Measurements from ENCODE around the gene TTC33. TPM values are rescaled to one million over a fixed set of nuclear protein-coding genes. Genes with fewer than 3 reads are reported as not detected.

TTC33 gene
- polyA plus RNA-seq, 1 experiment: 12.4 TPM

DNA sequence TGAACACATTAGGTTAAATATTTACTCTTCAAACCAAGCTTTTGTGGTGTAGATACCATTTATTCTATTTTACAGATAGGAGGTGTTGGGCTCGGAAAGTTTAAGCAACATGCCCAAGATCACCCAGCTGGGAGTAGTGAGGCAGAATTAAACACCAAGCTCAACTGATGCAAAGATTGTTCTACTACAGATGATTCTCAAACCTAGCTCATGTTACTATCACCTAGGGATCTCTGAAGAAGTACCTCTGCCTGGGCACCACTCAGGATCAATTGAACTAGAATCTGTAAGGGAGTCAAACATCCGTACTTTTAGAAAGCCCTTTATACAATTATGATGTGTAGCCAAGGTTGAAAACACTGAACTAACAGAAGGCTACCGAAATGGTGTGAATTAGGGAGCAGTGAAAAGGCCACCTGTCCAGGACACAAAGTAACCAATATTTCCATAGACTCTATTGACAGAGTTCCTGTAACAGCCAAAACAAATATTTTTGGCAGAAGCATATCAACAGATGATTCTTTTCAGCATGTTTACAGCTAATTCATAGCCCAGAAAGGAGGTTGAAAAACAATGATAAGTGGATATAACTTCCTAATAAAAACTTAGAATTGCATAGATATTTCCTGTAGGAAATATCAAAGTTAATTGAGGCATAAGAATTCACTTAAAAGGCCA is 234.5 kb downstream of the TTC33 start:
- TF ChIP-seq, protein P1, sequence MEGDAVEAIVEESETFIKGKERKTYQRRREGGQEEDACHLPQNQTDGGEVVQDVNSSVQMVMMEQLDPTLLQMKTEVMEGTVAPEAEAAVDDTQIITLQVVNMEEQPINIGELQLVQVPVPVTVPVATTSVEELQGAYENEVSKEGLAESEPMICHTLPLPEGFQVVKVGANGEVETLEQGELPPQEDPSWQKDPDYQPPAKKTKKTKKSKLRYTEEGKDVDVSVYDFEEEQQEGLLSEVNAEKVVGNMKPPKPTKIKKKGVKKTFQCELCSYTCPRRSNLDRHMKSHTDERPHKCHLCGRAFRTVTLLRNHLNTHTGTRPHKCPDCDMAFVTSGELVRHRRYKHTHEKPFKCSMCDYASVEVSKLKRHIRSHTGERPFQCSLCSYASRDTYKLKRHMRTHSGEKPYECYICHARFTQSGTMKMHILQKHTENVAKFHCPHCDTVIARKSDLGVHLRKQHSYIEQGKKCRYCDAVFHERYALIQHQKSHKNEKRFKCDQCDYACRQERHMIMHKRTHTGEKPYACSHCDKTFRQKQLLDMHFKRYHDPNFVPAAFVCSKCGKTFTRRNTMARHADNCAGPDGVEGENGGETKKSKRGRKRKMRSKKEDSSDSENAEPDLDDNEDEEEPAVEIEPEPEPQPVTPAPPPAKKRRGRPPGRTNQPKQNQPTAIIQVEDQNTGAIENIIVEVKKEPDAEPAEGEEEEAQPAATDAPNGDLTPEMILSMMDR (IDR thresholded peaks at IDR 0.05; ENCODE audit: low read depth, low read length): no peak
- CTCF ChIA-PET: interaction anchor here (0.6 kb wide), 1 partner anchor 12 kb away, joined by 3 read pairs; no protein-coding TSS in a partner anchor
- Histone ChIP-seq H3K4me3 (ENCODE audit: low read depth, low read length) (no peak overlapping the region), H3K9me3 (ENCODE audit: control insufficient read depth, insufficient read depth, low read length) (no peaks in the 10 kb centered on the region), H3K27me3 (ENCODE audit: control insufficient read depth, insufficient read depth, low read length) (no peaks in the 10 kb centered on the region), H3K27ac (ENCODE audit: low read depth, low read length) (no peak overlapping the region)
- POLR2A ChIA-PET: no interaction called here
- no peak for DNase-seq (ENCODE audit: low read depth, low spot score)

- ChIA-PET CTCF (no interaction called here), POLR2A (no interaction called here)
- DNase-seq (ENCODE audit: low read depth, low spot score): peak; percentile 4
- TF ChIP-seq, protein P1 (IDR thresholded peaks at IDR 0.05; ENCODE audit: low read depth, low read length): no peak
- Histone ChIP-seq H3K4me3 (ENCODE audit: low read depth, low read length) (no peak overlapping the region), H3K27me3 (ENCODE audit: control insufficient read depth, insufficient read depth, low read length) (no peaks in the 10 kb centered on the region), H3K9me3 (ENCODE audit: control insufficient read depth, insufficient read depth, low read length) (no peaks in the 10 kb centered on the region), H3K27ac (ENCODE audit: low read depth, low read length) (no peak overlapping the region)
Measured at GRCh38 chr5:40518485-40518917, 237.3 kb downstream of the TTC33 start.

GRCh38 chr5:40515476-40515875 is 240.3 kb downstream of the TTC33 start:
- Histone ChIP-seq H3K27ac (ENCODE audit: low read depth, low read length) (no peak overlapping the region), H3K27me3 (ENCODE audit: control insufficient read depth, insufficient read depth, low read length) (no peaks in the 10 kb centered on the region), H3K4me3 (ENCODE audit: low read depth, low read length) (no peak overlapping the region), H3K9me3 (ENCODE audit: control insufficient read depth, insufficient read depth, low read length) (no peaks in the 10 kb centered on the region)
- TF ChIP-seq, protein P1 (IDR thresholded peaks at IDR 0.05; ENCODE audit: low read depth, low read length): no peak
- POLR2A ChIA-PET: no interaction called here
- CTCF ChIA-PET: no interaction called here
- no peak for DNase-seq (ENCODE audit: low read depth, low spot score)

- CTCF ChIA-PET: no interaction called here
- no peak for DNase-seq (ENCODE audit: low read depth, low spot score)
- H3K4me3 ChIP-seq (ENCODE audit: low read depth, low read length): no peak overlapping the region
- H3K9me3 ChIP-seq (ENCODE audit: control insufficient read depth, insufficient read depth, low read length): no peaks in the 10 kb centered on the region
- H3K27ac ChIP-seq (ENCODE audit: low read depth, low read length): no peak overlapping the region
- TF ChIP-seq, protein P1 (IDR thresholded peaks at IDR 0.05; ENCODE audit: low read depth, low read length): no peak
- POLR2A ChIA-PET: no interaction called here
- no peaks in the 10 kb centered on the region for H3K27me3 ChIP-seq (ENCODE audit: control insufficient read depth, insufficient read depth, low read length)
Measured at GRCh38 chr5:40514976-40515375, 240.8 kb downstream of the TTC33 start.

DNA sequence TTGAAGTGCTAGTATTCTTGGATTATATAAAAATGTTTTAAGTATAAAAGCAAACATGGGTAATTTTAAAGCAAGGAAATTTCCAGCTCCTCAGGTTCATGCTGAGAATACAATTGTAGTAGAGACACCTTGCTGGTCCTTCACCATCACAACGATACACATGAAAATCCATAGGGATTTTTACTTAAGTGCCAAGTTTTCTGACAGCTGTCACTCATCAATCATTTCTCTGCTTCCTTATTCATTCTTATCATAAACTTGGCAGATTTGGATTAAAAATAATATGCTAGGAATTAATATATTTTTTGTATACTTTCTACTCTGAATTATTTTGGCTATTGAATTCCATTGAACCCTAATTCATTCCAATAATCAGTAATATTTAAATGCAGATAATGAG is 244.0 kb downstream of the TTC33 start:
- CTCF ChIA-PET: no interaction called here
- DNase-seq (ENCODE audit: low read depth, low spot score): no peak
- TF ChIP-seq, protein P1 (IDR thresholded peaks at IDR 0.05; ENCODE audit: low read depth, low read length): no peak
- Histone ChIP-seq H3K9me3 (ENCODE audit: control insufficient read depth, insufficient read depth, low read length) (no peaks in the 10 kb centered on the region), H3K27me3 (ENCODE audit: control insufficient read depth, insufficient read depth, low read length) (no peaks in the 10 kb centered on the region), H3K4me3 (ENCODE audit: low read depth, low read length) (no peak overlapping the region), H3K27ac (ENCODE audit: low read depth, low read length) (no peak overlapping the region)
- POLR2A ChIA-PET: no interaction called here

Measured in AG04450 (cell line).